ENCODE measurements around the gene PPP1R2. TPM values are rescaled to one million over a fixed set of nuclear protein-coding genes. Genes with fewer than 3 reads are reported as not detected.

The PPP1R2 gene
- total RNA-seq, 2 donors from 2014 or later: 24.2 to 30.7 TPM

GRCh38 chr3:195583831-195584542 is 40.9 kb upstream of the PPP1R2 start, which contains the start of gene APOD:
APOD (minus strand) TSS chr3:195583940; CDS start chr3:195579461, 4,479 bp downstream.
- H3K4me1 ChIP-seq (ENCODE audit: control insufficient read depth, insufficient read depth, low read length): no peaks in the 10 kb centered on the region

GRCh38 chr3:195582947-195583346 is 39.8 kb upstream of the PPP1R2 start:
- peak; percentile 77 for DNase-seq
- no peaks in the 10 kb centered on the region for H3K9me3 ChIP-seq (ENCODE audit: control insufficient read depth, low read length)
- H3K4me3 ChIP-seq (ENCODE audit: low read length): no peak overlapping the region
- TF ChIP-seq CTCF (conservative IDR thresholded peaks at IDR 0.05): peak; percentile 56
- Mint-ChIP-seq H3K9me3 (no peaks in the 10 kb centered on the region), H3K27ac (no peak overlapping the region), H3K4me1 (peaks cover 4% of the 10 kb centered on the region), H3K4me3 (no peak overlapping the region), H3K36me3 (ENCODE audit: low read depth) (no peaks in the 10 kb centered on the region), H3K27me3 (ENCODE audit: insufficient read depth) (peaks cover 6% of the 10 kb centered on the region)
- H3K9ac ChIP-seq (ENCODE audit: extremely low read depth, low read length, poor library complexity, severe bottlenecking): no peak overlapping the region
- WGBS, 2 experiments (ENCODE audit: insufficient coverage in 1 of 2, insufficient read length in 1 of 2): 82 to 88% methylated on average over 7 to 9 of the region's 9 CpGs
- no peaks in the 10 kb centered on the region for H3K4me1 ChIP-seq (ENCODE audit: control insufficient read depth, insufficient read depth, low read length)
- H3K27ac ChIP-seq (ENCODE audit: low read depth, low read length): no peak overlapping the region
- H3K27me3 ChIP-seq (ENCODE audit: control insufficient read depth, insufficient read depth, low read length, poor library complexity, severe bottlenecking): no peaks in the 10 kb centered on the region
- no peaks in the 10 kb centered on the region for H3K36me3 ChIP-seq (ENCODE audit: control insufficient read depth, insufficient read depth, low read length)

More at GRCh38 chr3:195583831-195584542, 40.9 kb upstream of the PPP1R2 start, which contains the start of gene APOD:
- 73 to 93% methylated on average over 6 to 16 of the region's 16 CpGs for WGBS, 2 experiments (ENCODE audit: insufficient coverage in 1 of 2, insufficient read length in 1 of 2)
- Mint-ChIP-seq H3K27ac (no peak within 1 kb of the TSS), H3K27me3 (ENCODE audit: insufficient read depth) (no peaks in the 10 kb centered on the region), H3K4me3 (no peak within 1 kb of the TSS), H3K4me1 (peaks cover 4% of the 10 kb centered on the region), H3K9me3 (no peaks in the 10 kb centered on the region), H3K36me3 (ENCODE audit: low read depth) (no peaks in the 10 kb centered on the region)
- no peak within 1 kb of the TSS for H3K4me3 ChIP-seq (ENCODE audit: low read length)
- TF ChIP-seq CTCF (conservative IDR thresholded peaks at IDR 0.05): no peak
- H3K9ac ChIP-seq (ENCODE audit: extremely low read depth, low read length, poor library complexity, severe bottlenecking): no peak within 1 kb of the TSS
- no peak for DNase-seq
- no peaks in the 10 kb centered on the region for H3K27me3 ChIP-seq (ENCODE audit: control insufficient read depth, insufficient read depth, low read length, poor library complexity, severe bottlenecking)
- peaks cover 5% of the 10 kb centered on the region for H3K9me3 ChIP-seq (ENCODE audit: control insufficient read depth, low read length)
- no peak within 1 kb of the TSS for H3K27ac ChIP-seq (ENCODE audit: low read depth, low read length)
- no peaks in the 10 kb centered on the region for H3K36me3 ChIP-seq (ENCODE audit: control insufficient read depth, insufficient read depth, low read length)

- Mint-ChIP-seq H3K9me3 (no peaks in the 10 kb centered on the region), H3K36me3 (ENCODE audit: low read depth) (no peaks in the 10 kb centered on the region), H3K27me3 (ENCODE audit: insufficient read depth) (peaks cover 6% of the 10 kb centered on the region), H3K4me1 (peaks cover 4% of the 10 kb centered on the region), H3K27ac (no peak overlapping the region), H3K4me3 (no peak overlapping the region)
- H3K9ac ChIP-seq (ENCODE audit: extremely low read depth, low read length, poor library complexity, severe bottlenecking): no peak overlapping the region
- no peaks in the 10 kb centered on the region for H3K36me3 ChIP-seq (ENCODE audit: control insufficient read depth, insufficient read depth, low read length)
- H3K27me3 ChIP-seq (ENCODE audit: control insufficient read depth, insufficient read depth, low read length, poor library complexity, severe bottlenecking): no peaks in the 10 kb centered on the region
- no peaks in the 10 kb centered on the region for H3K9me3 ChIP-seq (ENCODE audit: control insufficient read depth, low read length)
- no peak for TF ChIP-seq CTCF (conservative IDR thresholded peaks at IDR 0.05)
- no peak for DNase-seq
- no peaks in the 10 kb centered on the region for H3K4me1 ChIP-seq (ENCODE audit: control insufficient read depth, insufficient read depth, low read length)
- H3K4me3 ChIP-seq (ENCODE audit: low read length): no peak overlapping the region
- H3K27ac ChIP-seq (ENCODE audit: low read depth, low read length): no peak overlapping the region
- 89 to 91% methylated on average over 3 to 6 of the region's 6 CpGs for WGBS, 2 experiments (ENCODE audit: insufficient coverage in 1 of 2, insufficient read length in 1 of 2)
Observed at GRCh38 chr3:195580744-195581443, 37.8 kb upstream of the PPP1R2 start.
